Measurements from ENCODE around the gene MRAS. TPM values are rescaled to one million over a fixed set of nuclear protein-coding genes. Genes with fewer than 3 reads are reported as not detected.

Gene MRAS
- total RNA-seq, 1 donor from 2014 or later = 55.4 TPM

GRCh38 chr3:138303474-138303873 is 44.9 kb upstream of the MRAS start:
- Histone ChIP-seq H3K9me3 (ENCODE audit: insufficient read depth, low read depth, low read length) (peaks cover 5% of the 10 kb centered on the region), H3K36me3 (ENCODE audit: insufficient read depth, low read length) (peaks cover under 1% of the 10 kb centered on the region), H3K9ac (ENCODE audit: low read length) (no peak overlapping the region), H3K4me2 (ENCODE audit: low read length) (no peak overlapping the region), H3K4me3 (ENCODE audit: insufficient read depth, low read depth, low read length) (no peak overlapping the region), H3K27ac (ENCODE audit: low read depth, low read length) (no peak overlapping the region), H2AFZ (ENCODE audit: low read depth, low read length) (no peak overlapping the region), H4K20me1 (ENCODE audit: insufficient read depth, low read length) (no peaks in the 10 kb centered on the region), H3K79me2 (ENCODE audit: insufficient read depth, low read length) (no peaks in the 10 kb centered on the region), H3K4me1 (ENCODE audit: insufficient read depth, low read length) (no peaks in the 10 kb centered on the region), H3K27me3 (ENCODE audit: insufficient read depth, low read length) (no peaks in the 10 kb centered on the region)
- Mint-ChIP-seq H3K4me1 (ENCODE audit: low read depth, unreplicated experiment) (no peaks in the 10 kb centered on the region), H3K4me3 (ENCODE audit: unreplicated experiment) (no peak overlapping the region), H3K27ac (ENCODE audit: unreplicated experiment) (no peak overlapping the region), H3K27me3 (ENCODE audit: low read depth, unreplicated experiment) (no peaks in the 10 kb centered on the region), H3K9me3 (ENCODE audit: unreplicated experiment) (peaks cover 16% of the 10 kb centered on the region), H3K36me3 (ENCODE audit: low read depth, unreplicated experiment) (peaks cover 22% of the 10 kb centered on the region)
- no peak for DNase-seq (ENCODE audit: low read depth)
- FAIRE-seq = no peak
- TF ChIP-seq EZH2 (IDR thresholded peaks at IDR 0.05; ENCODE audit: insufficient read depth, low read length) (no peak), CTCF (IDR thresholded peaks at IDR 0.05; ENCODE audit: insufficient read depth, low read depth, low read length) (no peak)

- Histone ChIP-seq H3K27me3 (ENCODE audit: insufficient read depth, low read length) (no peaks in the 10 kb centered on the region), H3K4me1 (ENCODE audit: insufficient read depth, low read length) (no peaks in the 10 kb centered on the region), H3K36me3 (ENCODE audit: insufficient read depth, low read length) (no peaks in the 10 kb centered on the region), H3K9ac (ENCODE audit: low read length) (no peak overlapping the region), H3K9me3 (ENCODE audit: insufficient read depth, low read depth, low read length) (peaks cover 5% of the 10 kb centered on the region), H3K4me3 (ENCODE audit: insufficient read depth, low read depth, low read length) (no peak overlapping the region), H4K20me1 (ENCODE audit: insufficient read depth, low read length) (no peaks in the 10 kb centered on the region), H3K79me2 (ENCODE audit: insufficient read depth, low read length) (no peaks in the 10 kb centered on the region), H3K4me2 (ENCODE audit: low read length) (no peak overlapping the region), H3K27ac (ENCODE audit: low read depth, low read length) (no peak overlapping the region), H2AFZ (ENCODE audit: low read depth, low read length) (no peak overlapping the region)
- H3K27me3 Mint-ChIP-seq (ENCODE audit: low read depth, unreplicated experiment) = peaks cover 1% of the 10 kb centered on the region
- H3K27ac Mint-ChIP-seq (ENCODE audit: unreplicated experiment) = no peak overlapping the region
- no peak overlapping the region for H3K4me3 Mint-ChIP-seq (ENCODE audit: unreplicated experiment)
- no peaks in the 10 kb centered on the region for H3K4me1 Mint-ChIP-seq (ENCODE audit: low read depth, unreplicated experiment)
- peaks cover 11% of the 10 kb centered on the region for H3K36me3 Mint-ChIP-seq (ENCODE audit: low read depth, unreplicated experiment)
- DNase-seq (ENCODE audit: low read depth) (no peak), FAIRE-seq (no peak)
- peaks cover 41% of the 10 kb centered on the region for H3K9me3 Mint-ChIP-seq (ENCODE audit: unreplicated experiment)
- no peak for TF ChIP-seq CTCF (IDR thresholded peaks at IDR 0.05; ENCODE audit: insufficient read depth, low read depth, low read length)
- TF ChIP-seq EZH2 (IDR thresholded peaks at IDR 0.05; ENCODE audit: insufficient read depth, low read length) = no peak
Observed at GRCh38 chr3:138307899-138308298, 40.5 kb upstream of the MRAS start.

- Histone ChIP-seq H3K27me3 (ENCODE audit: insufficient read depth, low read length) (no peaks in the 10 kb centered on the region), H3K27ac (ENCODE audit: low read depth, low read length) (no peak overlapping the region), H3K9me3 (ENCODE audit: insufficient read depth, low read depth, low read length) (peaks cover 5% of the 10 kb centered on the region), H3K36me3 (ENCODE audit: insufficient read depth, low read length) (no peaks in the 10 kb centered on the region), H3K9ac (ENCODE audit: low read length) (no peak overlapping the region), H3K4me2 (ENCODE audit: low read length) (no peak overlapping the region), H2AFZ (ENCODE audit: low read depth, low read length) (no peak overlapping the region), H3K4me3 (ENCODE audit: insufficient read depth, low read depth, low read length) (no peak overlapping the region), H3K4me1 (ENCODE audit: insufficient read depth, low read length) (no peaks in the 10 kb centered on the region), H3K79me2 (ENCODE audit: insufficient read depth, low read length) (no peaks in the 10 kb centered on the region), H4K20me1 (ENCODE audit: insufficient read depth, low read length) (no peaks in the 10 kb centered on the region)
- FAIRE-seq = no peak
- DNase-seq (ENCODE audit: low read depth) = no peak
- TF ChIP-seq EZH2 (IDR thresholded peaks at IDR 0.05; ENCODE audit: insufficient read depth, low read length) (no peak), CTCF (IDR thresholded peaks at IDR 0.05; ENCODE audit: insufficient read depth, low read depth, low read length) (no peak)
- Mint-ChIP-seq H3K4me1 (ENCODE audit: low read depth, unreplicated experiment) (no peaks in the 10 kb centered on the region), H3K4me3 (ENCODE audit: unreplicated experiment) (no peak overlapping the region), H3K9me3 (ENCODE audit: unreplicated experiment) (peaks cover 41% of the 10 kb centered on the region), H3K27ac (ENCODE audit: unreplicated experiment) (no peak overlapping the region), H3K27me3 (ENCODE audit: low read depth, unreplicated experiment) (peaks cover 1% of the 10 kb centered on the region), H3K36me3 (ENCODE audit: low read depth, unreplicated experiment) (peaks cover 11% of the 10 kb centered on the region)
Observed at GRCh38 chr3:138308783-138309182, 39.6 kb upstream of the MRAS start.
